Smooth muscle cell of the coronary artery (primary cell): ENCODE measurements around the gene XRN2. TPM values are rescaled to one million over a fixed set of nuclear protein-coding genes. Genes with fewer than 3 reads are reported as not detected.

Experiments used
- total RNA-seq: library from RNA; depleted of rRNA; stranded (reverse); fragments of >200 nt; gene quantifications from 2 replicates; pipeline ENCODE4 v1.2.3, GENCODE V29; 2014; ENCODE audit warnings: low replicate concordance

The XRN2 gene
- 55.1 and 70.1 TPM in 2 replicates for total RNA-seq

GRCh38 chr20:21303061-21303871, at the start of gene XRN2:
Gene XRN2, plus strand, starts transcription at chr20:21303331. Its CDS starts 68 bp downstream, at chr20:21303399.

GRCh38 chr20:21397341-21398108, 94.4 kb downstream of the XRN2 start, which contains the start of gene NKX2-4:
Gene NKX2-4, minus strand, starts transcription at chr20:21397526. Its CDS starts 127 bp downstream, at chr20:21397399.

Other genes starting within 250 kb of the XRN2 start
- not detected in 2 replicates for gene LINC00237, start 197.0 kb upstream of the XRN2 start, total RNA-seq
- 9.5 and 23.3 TPM in 2 replicates for gene KIZ, start 177.2 kb upstream of the XRN2 start, total RNA-seq
- under 0.01 TPM in 1 of 2 replicates, not detected in the other for gene NKX2-4, start 94.2 kb downstream of the XRN2 start, total RNA-seq
- gene NKX2-2, start 210.7 kb downstream of the XRN2 start, total RNA-seq: not detected in 2 replicates